Fibroblast of peridontal ligament (primary cell): Measurements from ENCODE around the gene SMTNL2.

Source experiments
- DNase-seq: peaks from one replicate; pipeline ENCODE4 v3.0.0-alpha.2; 2010; ENCODE audit errors: extremely low read depth

SMTNL2 gene

GRCh38 chr17:4584101-4584916, at the start of gene SMTNL2:
Gene SMTNL2, plus strand, starts transcription at chr17:4584529. Its CDS starts 77 bp downstream, at chr17:4584606.
- DNase-seq: no peak

- no peak for DNase-seq
Measured at GRCh38 chr17:4534928-4535666, 49.2 kb upstream of the SMTNL2 start.

- DNase-seq: no peak
Measured at GRCh38 chr17:4535667-4536258, 48.6 kb upstream of the SMTNL2 start.

- no peak for DNase-seq
Measured at GRCh38 chr17:4536259-4536741, 48.0 kb upstream of the SMTNL2 start.

- DNase-seq: peak; percentile 33
Measured at GRCh38 chr17:4536742-4537411, 47.5 kb upstream of the SMTNL2 start.

- no peak for DNase-seq
Measured at GRCh38 chr17:4537451-4538235, 46.7 kb upstream of the SMTNL2 start.

- no peak for DNase-seq
Measured at GRCh38 chr17:4538236-4539002, 45.9 kb upstream of the SMTNL2 start.

- DNase-seq: no peak
Measured at GRCh38 chr17:4539025-4539424, 45.3 kb upstream of the SMTNL2 start.

GRCh38 chr17:4539576-4540223, 44.6 kb upstream of the SMTNL2 start:
- no peak for DNase-seq

- DNase-seq: no peak
Measured at GRCh38 chr17:4540224-4540651, 44.1 kb upstream of the SMTNL2 start.

- no peak for DNase-seq
Measured at GRCh38 chr17:4540687-4541327, 43.5 kb upstream of the SMTNL2 start.

- DNase-seq: no peak
Measured at GRCh38 chr17:4541328-4542002, 42.9 kb upstream of the SMTNL2 start.

- DNase-seq: no peak
Measured at GRCh38 chr17:4542003-4542725, 42.2 kb upstream of the SMTNL2 start.

- DNase-seq: no peak
Measured at GRCh38 chr17:4542726-4543191, 41.6 kb upstream of the SMTNL2 start.

- DNase-seq: no peak
Measured at GRCh38 chr17:4543557-4544026, 40.7 kb upstream of the SMTNL2 start.

- no peak for DNase-seq
Measured at GRCh38 chr17:4544135-4544950, 40.0 kb upstream of the SMTNL2 start.

- no peak for DNase-seq
Measured at GRCh38 chr17:4544951-4545216, 39.4 kb upstream of the SMTNL2 start.
